OCI-LY7 (cell line): ENCODE results near the gene RSAD2. TPM values are rescaled to one million over a fixed set of nuclear protein-coding genes. Genes with fewer than 3 reads are reported as not detected.

Source experiments
- BruUV-seq: library from RNA; stranded (reverse); fragments of 400-500 nt; replicated peaks from 2 replicates; lab custom pipeline; 2021; lab: Mats Ljungman, UMichigan
- CTCF ChIA-PET: fragments of 300-600 bp; sonication (Branson Sonifier 250); formaldehyde crosslinking; loops from one replicate; lab custom pipeline; 2022; ENCODE audit warnings: antibody characterized with exemption; ENCODE audit not compliant: unreplicated experiment; lab: Charles Lee
- POLR2A ChIA-PET: fragments of 300-600 bp; sonication (Branson Sonifier 250); formaldehyde crosslinking; loops from one replicate; lab custom pipeline; 2022; ENCODE audit warnings: antibody characterized with exemption; lab: Charles Lee
- DNase-seq: peaks from one replicate; pipeline ENCODE4 v3.0.0-alpha.2; 2015; ENCODE audit warnings: low spot score
- H2AFZ ChIP-seq: fragments of 200-600 bp; sonication (generic), shearing (Covaris generic); 2 replicates; pipeline ENCODE4 v1.6.1; 2014; ENCODE audit warnings: mild to moderate bottlenecking, antibody characterized with exemption, low read length, moderate library complexity
- H3K27ac ChIP-seq: fragments of 200-600 bp; sonication (generic); 2 replicates; pipeline ENCODE4 v1.5.1; 2014; ENCODE audit warnings: mixed run types, low read depth, mild to moderate bottlenecking, moderate library complexity, low read length, inconsistent platforms; ENCODE audit not compliant: poor library complexity, severe bottlenecking
- H3K36me3 ChIP-seq: fragments of 200-600 bp; sonication (generic); 2 replicates; pipeline ENCODE4 v1.6.1; 2014; ENCODE audit warnings: mild to moderate bottlenecking, antibody characterized with exemption, low read length, moderate library complexity, mixed read lengths; ENCODE audit not compliant: insufficient read depth
- H3K4me1 ChIP-seq: fragments of 200-600 bp; sonication (generic); 2 replicates; pipeline ENCODE4 v1.5.1; 2014; ENCODE audit warnings: mild to moderate bottlenecking, low read length; ENCODE audit not compliant: insufficient read depth, poor library complexity, severe bottlenecking
- H3K4me2 ChIP-seq: fragments of 200-600 bp; sonication (generic); 2 replicates; pipeline ENCODE4 v1.6.1; 2014; ENCODE audit warnings: mild to moderate bottlenecking, low read length
- H3K4me3 ChIP-seq: fragments of 200-600 bp; sonication (generic); 2 replicates; pipeline ENCODE4 v1.5.1; 2014; ENCODE audit warnings: mild to moderate bottlenecking, low read depth, low read length; ENCODE audit not compliant: poor library complexity, severe bottlenecking
- H3K79me2 ChIP-seq: fragments of 200-600 bp; sonication (generic); 2 replicates; pipeline ENCODE4 v1.6.1; 2016; ENCODE audit warnings: low read depth, mild to moderate bottlenecking, low read length, moderate library complexity, mixed read lengths; ENCODE audit not compliant: insufficient read depth
- H3K9me2 ChIP-seq: fragments of 200-600 bp; sonication (generic); 2 replicates; pipeline ENCODE4 v1.6.1; 2016; ENCODE audit warnings: mild to moderate bottlenecking, low read length, mixed read lengths; ENCODE audit not compliant: insufficient read depth
- H3K9me3 ChIP-seq: fragments of 200-600 bp; sonication (generic); 2 replicates; pipeline ENCODE4 v1.6.1; 2014; ENCODE audit warnings: mild to moderate bottlenecking, mixed run types, low read length, mixed read lengths
- H4K20me1 ChIP-seq: fragments of 200-600 bp; sonication (generic); 2 replicates; pipeline ENCODE4 v1.6.1; 2014; ENCODE audit warnings: mild to moderate bottlenecking, antibody characterized with exemption, low read length, moderate library complexity, mixed read lengths; ENCODE audit not compliant: insufficient read depth
- CTCF ChIP-seq: fragments of 200-600 bp; sonication (generic); conservative IDR thresholded peaks from 2 replicates; pipeline ENCODE4 v1.5.1; 2014; ENCODE audit warnings: mild to moderate bottlenecking, antibody characterized with exemption, low read length, moderate library complexity, mixed read lengths
- EZH2phosphoT487 ChIP-seq: fragments of 200-600 bp; sonication (generic); IDR thresholded peaks from 2 replicates; pipeline ENCODE4 v1.6.1; 2018; ENCODE audit warnings: low read depth, borderline replicate concordance, mild to moderate bottlenecking, mixed run types, antibody characterized with exemption, low read length, moderate library complexity, mixed read lengths
- intact Hi-C: fragments of 100-400 bp; cut with micrococcal nuclease; formaldehyde crosslinking; loops from one replicate; pipeline ENCODE4 v1.10.0; 2022; ENCODE audit not compliant: unreplicated experiment
- total RNA-seq, 2 experiments: library from RNA; depleted of rRNA in 1 of 2; stranded (reverse); fragments of >200 nt in 1 of 2; shearing (Covaris generic) in 1 of 2; gene quantifications; 2 replicates each; pipeline ENCODE4 v1.2.3, GENCODE V29; 2014 to 2022

The RSAD2 gene
- total RNA-seq, 2 experiments from 2014 or later, result not detected

GRCh38 chr2:6945087-6945813 lies 67.7 kb downstream of the RSAD2 start:
- BruUV-seq, result no TSS peak
- no peaks in the 10 kb centered on the region for H3K36me3 ChIP-seq
- no peak for TF ChIP-seq EZH2phosphoT487
- no peak for TF ChIP-seq CTCF
- no peak overlapping the region for H2AFZ ChIP-seq
- intact Hi-C loops, result no loop called here
- no peak for DNase-seq
- no peak overlapping the region for H3K27ac ChIP-seq
- H3K9me2 ChIP-seq, result no peaks in the 10 kb centered on the region
- H3K9me3 ChIP-seq, result no peaks in the 10 kb centered on the region
- H3K79me2 ChIP-seq, result no peaks in the 10 kb centered on the region
- no peak overlapping the region for H3K4me2 ChIP-seq
- H4K20me1 ChIP-seq, result no peaks in the 10 kb centered on the region
- no peak overlapping the region for H3K4me3 ChIP-seq
- H3K4me1 ChIP-seq, result no peaks in the 10 kb centered on the region
- ChIA-PET CTCF (no interaction called here), POLR2A (no interaction called here)

GRCh38 chr2:6945821-6946220 lies 68.2 kb downstream of the RSAD2 start:
- Histone ChIP-seq H3K4me3 (no peak overlapping the region), H3K27ac (no peak overlapping the region), H3K9me3 (no peaks in the 10 kb centered on the region), H3K9me2 (no peaks in the 10 kb centered on the region), H3K79me2 (no peaks in the 10 kb centered on the region), H3K36me3 (no peaks in the 10 kb centered on the region), H4K20me1 (no peaks in the 10 kb centered on the region), H3K4me2 (no peak overlapping the region), H3K4me1 (no peaks in the 10 kb centered on the region), H2AFZ (no peak overlapping the region)
- POLR2A ChIA-PET, result no interaction called here
- DNase-seq, result no peak
- CTCF ChIA-PET, result no interaction called here
- BruUV-seq, result no TSS peak
- intact Hi-C loops, result no loop called here
- TF ChIP-seq CTCF, result no peak

- Histone ChIP-seq H3K36me3 (no peaks in the 10 kb centered on the region), H3K9me2 (no peaks in the 10 kb centered on the region), H3K79me2 (no peaks in the 10 kb centered on the region), H3K27ac (no peak overlapping the region), H3K4me3 (no peak overlapping the region), H3K4me2 (no peak overlapping the region), H2AFZ (no peak overlapping the region), H4K20me1 (no peaks in the 10 kb centered on the region), H3K4me1 (no peaks in the 10 kb centered on the region), H3K9me3 (no peaks in the 10 kb centered on the region)
- ChIA-PET CTCF (no interaction called here), POLR2A (interaction anchor here (1.0 to 1.1 kb wide), 2 partner anchors 12 to 15 kb away, joined by 3 read pairs; no protein-coding TSS in a partner anchor)
- no peak for DNase-seq
- no TSS peak for BruUV-seq
- intact Hi-C loops, result no loop called here
- TF ChIP-seq EZH2phosphoT487 (no peak), CTCF (no peak)
Observed at GRCh38 chr2:6946722-6947121, 69.1 kb downstream of the RSAD2 start.
